ENCODE measurements around the gene NXNL1.

NXNL1 gene

DNA sequence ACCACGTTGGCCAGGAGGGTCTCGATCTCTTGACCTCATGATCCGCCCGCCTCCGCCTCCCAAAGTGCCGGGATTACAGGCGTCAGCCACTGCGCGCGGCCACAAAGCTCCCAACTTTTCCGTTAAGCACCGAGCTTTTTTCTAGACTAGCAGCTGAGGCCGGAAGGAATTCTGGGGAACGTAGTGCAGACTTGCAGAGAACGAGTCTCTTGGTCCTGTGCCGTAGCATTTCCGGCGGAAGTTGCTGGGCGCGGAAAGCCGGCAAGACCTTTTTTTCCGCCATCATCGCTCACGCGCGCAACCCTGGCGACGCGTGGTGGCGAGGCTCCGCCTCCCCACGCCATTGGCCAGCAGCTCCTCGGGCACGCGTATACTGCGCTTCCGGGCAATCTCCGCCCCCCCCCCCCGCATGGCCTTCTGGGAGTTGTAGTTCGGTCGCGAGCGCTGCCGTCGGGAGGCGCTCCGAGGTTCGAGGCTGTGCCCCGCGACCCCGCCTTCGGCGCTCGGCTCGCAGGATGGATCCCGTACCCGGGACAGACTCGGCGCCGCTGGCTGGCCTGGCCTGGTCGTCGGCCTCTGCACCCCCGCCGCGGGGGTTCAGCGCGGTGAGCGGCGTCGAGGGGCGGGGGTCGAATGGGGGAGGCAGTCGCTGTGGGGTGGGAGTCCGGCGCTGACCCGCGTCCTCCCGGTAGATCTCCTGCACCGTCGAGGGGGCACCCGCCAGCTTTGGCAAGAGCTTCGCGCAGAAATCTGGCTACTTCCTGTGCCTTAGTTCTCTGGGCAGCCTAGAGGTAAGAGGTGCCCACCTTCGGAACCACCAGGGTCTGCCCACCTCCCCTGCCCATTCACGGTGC is 40.9 kb downstream of the NXNL1 start, which contains the start of gene MVB12A:
TSS of gene MVB12A (plus strand) at position 427 of the 854 bp plus-strand sequence. CDS start at position 516, 89 bp downstream.
- Histone ChIP-seq H3K4me1 (ENCODE audit: control insufficient read depth, insufficient read depth, low read length) (peaks cover 11% of the 10 kb centered on the region), H3K4me3 (ENCODE audit: low read length) (peak within 1 kb of the TSS; percentile 90), H3K27me3 (ENCODE audit: control insufficient read depth, insufficient read depth, low read length) (no peaks in the 10 kb centered on the region), H3K9me3 (ENCODE audit: control insufficient read depth, low read length) (no peaks in the 10 kb centered on the region), H3K9ac (ENCODE audit: low read length) (peak within 1 kb of the TSS; percentile 84), H3K36me3 (ENCODE audit: control insufficient read depth, insufficient read depth, low read length) (no peaks in the 10 kb centered on the region)

DNA sequence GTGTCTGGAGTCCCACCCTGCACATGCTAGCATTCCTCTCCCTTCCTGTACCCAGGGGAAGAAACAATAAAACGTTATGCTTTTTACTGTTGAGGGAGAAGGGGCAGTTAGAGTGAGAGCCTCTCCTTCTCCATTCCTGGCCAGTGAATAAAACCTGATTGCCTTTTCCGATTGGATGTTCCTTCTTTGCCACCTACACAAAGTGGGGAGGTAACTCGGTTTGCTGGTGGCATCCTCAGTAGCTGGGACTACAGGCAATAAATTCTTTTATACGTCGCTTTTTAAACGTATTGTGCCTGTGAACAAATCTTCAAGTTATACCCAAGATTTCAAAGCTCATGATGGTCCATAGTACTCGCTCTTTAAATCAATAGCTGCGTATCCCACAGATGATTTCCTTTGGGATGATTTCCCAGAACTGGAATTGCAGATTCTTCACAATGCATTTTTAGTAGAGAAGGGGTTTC is 41.5 kb downstream of the NXNL1 start:
- Histone ChIP-seq H3K36me3 (ENCODE audit: control insufficient read depth, insufficient read depth, low read length) (no peaks in the 10 kb centered on the region), H3K9ac (ENCODE audit: low read length) (peak overlapping the region; percentile 10), H3K4me1 (ENCODE audit: control insufficient read depth, insufficient read depth, low read length) (peaks cover 11% of the 10 kb centered on the region), H3K9me3 (ENCODE audit: control insufficient read depth, low read length) (no peaks in the 10 kb centered on the region), H3K27me3 (ENCODE audit: control insufficient read depth, insufficient read depth, low read length) (no peaks in the 10 kb centered on the region), H3K4me3 (ENCODE audit: low read length) (peak overlapping the region; percentile 62)

DNA sequence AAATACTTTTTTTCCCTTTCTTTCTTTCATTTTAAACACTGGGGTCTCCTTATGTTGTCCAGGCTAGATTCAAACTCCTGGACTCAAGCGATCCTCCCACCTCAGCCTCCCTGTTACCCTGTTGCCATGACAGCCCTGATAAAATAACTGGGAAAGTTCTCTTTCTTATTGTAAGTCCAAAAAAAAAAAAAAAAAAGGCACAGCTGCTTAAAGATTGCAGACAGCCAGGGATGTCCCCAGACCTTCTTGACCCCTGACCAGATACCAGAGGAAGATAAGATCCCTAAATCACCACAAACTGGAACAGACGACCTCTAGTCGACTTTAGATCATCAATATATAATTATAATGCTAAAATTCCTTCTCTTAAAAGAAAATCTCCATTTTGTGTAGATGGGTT is 42.0 kb downstream of the NXNL1 start:
- no peak overlapping the region for H3K4me3 ChIP-seq (ENCODE audit: low read length)
- no peak overlapping the region for H3K9ac ChIP-seq (ENCODE audit: low read length)
- peaks cover 11% of the 10 kb centered on the region for H3K4me1 ChIP-seq (ENCODE audit: control insufficient read depth, insufficient read depth, low read length)
- no peaks in the 10 kb centered on the region for H3K36me3 ChIP-seq (ENCODE audit: control insufficient read depth, insufficient read depth, low read length)
- no peaks in the 10 kb centered on the region for H3K9me3 ChIP-seq (ENCODE audit: control insufficient read depth, low read length)
- H3K27me3 ChIP-seq (ENCODE audit: control insufficient read depth, insufficient read depth, low read length): no peaks in the 10 kb centered on the region

DNA sequence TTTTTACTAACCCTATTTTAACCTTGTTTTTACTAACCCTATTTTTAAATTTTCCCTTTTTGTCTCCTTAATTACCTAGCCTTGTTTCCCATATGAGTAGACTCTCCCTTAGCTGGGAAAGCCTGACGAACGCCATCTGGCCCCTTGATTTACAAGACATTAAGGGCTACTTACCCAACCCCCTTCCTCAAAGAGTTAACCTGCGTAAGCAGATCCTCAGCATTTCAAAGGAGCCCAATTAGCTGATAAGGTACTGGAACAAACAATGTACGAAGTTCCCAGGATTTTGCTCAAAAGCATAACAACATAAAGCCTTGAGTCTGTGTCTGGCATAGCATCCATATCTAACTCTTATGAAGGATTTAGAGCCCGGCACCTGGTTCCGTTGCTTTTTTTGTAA is 45.6 kb downstream of the NXNL1 start:
- H3K9me3 ChIP-seq (ENCODE audit: control insufficient read depth, low read length): no peaks in the 10 kb centered on the region
- no peak overlapping the region for H3K9ac ChIP-seq (ENCODE audit: low read length)
- H3K4me1 ChIP-seq (ENCODE audit: control insufficient read depth, insufficient read depth, low read length): peaks cover 10% of the 10 kb centered on the region
- H3K27me3 ChIP-seq (ENCODE audit: control insufficient read depth, insufficient read depth, low read length): no peaks in the 10 kb centered on the region
- H3K36me3 ChIP-seq (ENCODE audit: control insufficient read depth, insufficient read depth, low read length): no peaks in the 10 kb centered on the region
- H3K4me3 ChIP-seq (ENCODE audit: low read length): no peak overlapping the region

DNA sequence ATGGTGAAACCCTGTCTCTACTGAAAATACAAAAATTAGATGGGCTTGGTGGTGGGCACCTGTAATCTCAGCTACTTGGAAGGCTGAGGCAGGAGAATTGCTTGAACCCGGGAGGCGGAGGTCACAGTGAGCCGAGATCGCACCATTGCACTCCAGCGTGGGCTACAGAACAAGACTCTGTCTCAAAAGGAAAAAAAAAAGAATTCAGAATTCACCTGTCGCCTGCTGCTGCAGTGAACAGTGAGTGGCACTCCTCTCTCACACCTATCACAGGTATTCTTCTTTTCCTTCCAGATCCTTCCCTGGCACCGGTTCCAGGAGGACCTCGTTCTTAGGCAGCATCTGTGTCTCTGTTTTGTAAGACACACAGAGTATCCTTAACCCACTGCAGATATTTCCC is 46.6 kb downstream of the NXNL1 start:
- H3K4me3 ChIP-seq (ENCODE audit: low read length): no peak overlapping the region
- no peaks in the 10 kb centered on the region for H3K27me3 ChIP-seq (ENCODE audit: control insufficient read depth, insufficient read depth, low read length)
- peaks cover 6% of the 10 kb centered on the region for H3K4me1 ChIP-seq (ENCODE audit: control insufficient read depth, insufficient read depth, low read length)
- no peaks in the 10 kb centered on the region for H3K36me3 ChIP-seq (ENCODE audit: control insufficient read depth, insufficient read depth, low read length)
- no peak overlapping the region for H3K9ac ChIP-seq (ENCODE audit: low read length)
- no peaks in the 10 kb centered on the region for H3K9me3 ChIP-seq (ENCODE audit: control insufficient read depth, low read length)

DNA sequence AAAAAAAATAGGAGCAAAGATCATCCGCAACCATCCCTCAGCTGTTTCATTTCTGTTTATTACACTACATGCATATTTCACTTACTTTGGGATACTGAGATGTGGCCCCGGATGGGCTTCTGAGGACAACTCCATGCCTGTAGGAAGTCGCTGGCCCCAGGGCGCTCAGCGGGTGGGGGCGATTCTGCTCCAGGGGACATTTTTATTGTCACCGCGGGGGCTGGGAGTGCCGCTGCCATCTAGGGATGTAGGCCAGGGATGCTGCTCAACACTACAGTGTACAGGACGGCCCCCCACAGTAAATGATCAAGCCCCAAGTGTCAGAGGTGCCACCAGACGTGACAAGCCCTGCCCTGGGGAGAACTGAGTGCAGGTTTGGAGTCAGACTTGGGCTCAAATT is 48.9 kb downstream of the NXNL1 start:
- Histone ChIP-seq H3K9me3 (ENCODE audit: control insufficient read depth, low read length) (no peaks in the 10 kb centered on the region), H3K4me3 (ENCODE audit: low read length) (no peak overlapping the region), H3K9ac (ENCODE audit: low read length) (no peak overlapping the region), H3K36me3 (ENCODE audit: control insufficient read depth, insufficient read depth, low read length) (no peaks in the 10 kb centered on the region), H3K27me3 (ENCODE audit: control insufficient read depth, insufficient read depth, low read length) (no peaks in the 10 kb centered on the region), H3K4me1 (ENCODE audit: control insufficient read depth, insufficient read depth, low read length) (peaks cover 5% of the 10 kb centered on the region)

DNA sequence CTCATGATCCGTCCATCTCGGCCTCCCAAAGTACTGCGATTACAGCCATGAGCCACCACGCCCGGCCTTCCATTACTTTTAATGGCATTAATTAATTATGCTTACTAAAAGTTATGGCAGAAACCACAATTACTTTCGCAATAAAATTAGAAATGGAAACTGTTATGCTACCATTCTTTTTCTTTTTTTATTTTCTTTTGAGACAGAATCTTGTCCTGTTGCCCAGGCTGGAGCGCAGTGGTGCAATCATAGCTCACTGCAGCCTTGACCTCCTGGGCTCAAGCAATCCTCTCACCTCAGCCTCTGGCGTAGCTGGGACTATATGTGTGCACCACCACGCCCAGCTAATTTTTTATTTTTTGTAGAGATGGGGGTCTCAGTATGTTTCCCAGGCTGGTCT is 50.7 kb downstream of the NXNL1 start:
- no peaks in the 10 kb centered on the region for H3K36me3 ChIP-seq (ENCODE audit: control insufficient read depth, insufficient read depth, low read length)
- H3K27me3 ChIP-seq (ENCODE audit: control insufficient read depth, insufficient read depth, low read length): no peaks in the 10 kb centered on the region
- H3K9ac ChIP-seq (ENCODE audit: low read length): no peak overlapping the region
- peaks cover 18% of the 10 kb centered on the region for H3K4me1 ChIP-seq (ENCODE audit: control insufficient read depth, insufficient read depth, low read length)
- no peak overlapping the region for H3K4me3 ChIP-seq (ENCODE audit: low read length)
- no peaks in the 10 kb centered on the region for H3K9me3 ChIP-seq (ENCODE audit: control insufficient read depth, low read length)

DNA sequence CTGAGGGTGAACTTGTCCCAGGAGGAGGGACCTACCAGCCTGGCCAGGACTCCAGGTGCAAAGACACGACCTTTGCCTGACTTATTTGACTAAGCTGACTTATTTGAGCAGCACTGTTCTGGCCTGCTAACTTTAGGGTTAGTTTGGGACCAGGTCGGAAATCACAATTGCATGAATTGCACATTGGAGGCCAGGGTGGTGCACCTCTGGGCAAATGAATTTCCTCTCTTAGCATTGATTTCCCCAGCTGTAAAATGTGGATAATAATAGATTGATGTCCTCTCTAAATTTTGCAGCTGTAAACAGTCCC is 53.9 kb downstream of the NXNL1 start:
- Histone ChIP-seq H3K27me3 (ENCODE audit: control insufficient read depth, insufficient read depth, low read length) (peaks cover 4% of the 10 kb centered on the region), H3K9me3 (ENCODE audit: control insufficient read depth, low read length) (no peaks in the 10 kb centered on the region), H3K36me3 (ENCODE audit: control insufficient read depth, insufficient read depth, low read length) (no peaks in the 10 kb centered on the region), H3K4me1 (ENCODE audit: control insufficient read depth, insufficient read depth, low read length) (peaks cover 13% of the 10 kb centered on the region), H3K4me3 (ENCODE audit: low read length) (peak overlapping the region; percentile 22), H3K9ac (ENCODE audit: low read length) (no peak overlapping the region)

DNA sequence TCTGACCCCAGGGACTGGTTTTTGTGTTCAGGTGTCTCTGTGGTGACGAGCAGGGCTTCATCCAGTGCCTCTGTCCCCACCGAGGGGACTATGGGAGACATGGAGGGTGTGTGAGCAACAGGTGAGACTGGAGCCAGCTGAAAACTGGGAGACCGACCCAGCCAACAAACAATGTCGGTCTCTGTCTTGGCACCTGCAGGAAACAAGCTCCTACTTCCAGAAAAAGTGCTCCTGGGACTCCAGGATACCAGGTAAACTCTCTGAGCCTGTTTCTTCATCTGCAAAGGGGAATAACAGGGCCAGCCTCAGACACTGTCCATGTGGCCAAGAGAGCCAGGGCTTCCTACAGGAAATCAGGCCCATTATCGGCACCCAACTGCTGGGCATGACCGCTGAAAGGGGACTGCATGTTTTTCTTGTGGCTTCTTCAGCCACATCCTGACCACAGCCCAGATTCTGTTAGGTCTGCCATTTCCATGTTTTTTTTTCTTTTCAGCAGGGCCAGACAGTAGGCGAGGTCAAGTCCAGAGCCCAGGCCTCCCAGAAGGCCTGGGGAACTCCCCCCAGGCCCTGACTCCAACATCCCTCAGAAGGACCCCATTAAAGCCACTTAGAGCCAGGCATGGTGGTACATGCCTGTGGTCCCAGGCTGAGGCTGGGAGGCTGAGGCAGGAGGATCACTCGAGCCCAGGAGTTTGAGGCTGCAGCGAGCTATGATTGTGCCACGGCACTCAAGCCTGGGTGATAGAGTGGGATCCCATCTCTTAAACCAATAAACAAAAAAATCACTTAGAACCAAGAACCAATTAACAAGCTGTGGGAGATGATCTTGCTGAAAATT is 54.5 kb downstream of the NXNL1 start:
- peaks cover 4% of the 10 kb centered on the region for H3K27me3 ChIP-seq (ENCODE audit: control insufficient read depth, insufficient read depth, low read length)
- H3K9me3 ChIP-seq (ENCODE audit: control insufficient read depth, low read length): no peaks in the 10 kb centered on the region
- peak overlapping the region; percentile 26 for H3K9ac ChIP-seq (ENCODE audit: low read length)
- H3K4me1 ChIP-seq (ENCODE audit: control insufficient read depth, insufficient read depth, low read length): peaks cover 13% of the 10 kb centered on the region
- H3K36me3 ChIP-seq (ENCODE audit: control insufficient read depth, insufficient read depth, low read length): no peaks in the 10 kb centered on the region
- peak overlapping the region; percentile 22 for H3K4me3 ChIP-seq (ENCODE audit: low read length)
